TTC549 (cell line): ENCODE measurements around the gene ASB2.

Experiments
- FAIRE-seq: peaks from 2 replicates; lab custom pipeline; 2012; peaks lifted over from hg19 to GRCh38; lab: Jason Lieb, UNC

The ASB2 gene

GRCh38 chr14:94000267-94000666, 23.9 kb upstream of the ASB2 start:
- no peak for FAIRE-seq

- FAIRE-seq, result no peak
Observed at GRCh38 chr14:93999573-93999972, 23.2 kb upstream of the ASB2 start.

- FAIRE-seq, result no peak
Observed at GRCh38 chr14:93998871-93999403, 22.6 kb upstream of the ASB2 start.

GRCh38 chr14:93997916-93998870, 21.8 kb upstream of the ASB2 start:
- FAIRE-seq, result no peak

- FAIRE-seq, result no peak
Observed at GRCh38 chr14:93997082-93997481, 20.7 kb upstream of the ASB2 start, which contains the start of gene CCDC197. TSS of gene CCDC197 (plus strand) at chr14:93997301. CDS start at chr14:93998132, 831 bp downstream.

- no peak for FAIRE-seq
Observed at GRCh38 chr14:93996130-93996695, 19.8 kb upstream of the ASB2 start.

- FAIRE-seq, result no peak
Observed at GRCh38 chr14:93994919-93995682, 18.7 kb upstream of the ASB2 start.

- no peak for FAIRE-seq
Observed at GRCh38 chr14:93993382-93993781, 17.0 kb upstream of the ASB2 start.

GRCh38 chr14:93991649-93992048, 15.3 kb upstream of the ASB2 start:
- no peak for FAIRE-seq

- FAIRE-seq, result no peak
Observed at GRCh38 chr14:93991212-93991611, 14.8 kb upstream of the ASB2 start.

- no peak for FAIRE-seq
Observed at GRCh38 chr14:93989939-93990338, 13.6 kb upstream of the ASB2 start.

GRCh38 chr14:93987815-93988476, 11.6 kb upstream of the ASB2 start:
- FAIRE-seq, result no peak

GRCh38 chr14:93987376-93987775, 11.0 kb upstream of the ASB2 start:
- no peak for FAIRE-seq

- no peak for FAIRE-seq
Observed at GRCh38 chr14:93986955-93987354, 10.6 kb upstream of the ASB2 start.

GRCh38 chr14:93984987-93985410, 8.6 kb upstream of the ASB2 start:
- FAIRE-seq, result no peak

- FAIRE-seq, result no peak
Observed at GRCh38 chr14:93984070-93984469, 7.7 kb upstream of the ASB2 start.

- FAIRE-seq, result no peak
Observed at GRCh38 chr14:93982230-93983007, 6.0 kb upstream of the ASB2 start.

- FAIRE-seq, result no peak
Observed at GRCh38 chr14:93981316-93982229, 5.2 kb upstream of the ASB2 start.

- no peak for FAIRE-seq
Observed at GRCh38 chr14:93980456-93981201, 4.3 kb upstream of the ASB2 start.
